Muscle of back (tissue), 11 donors: Measurements from ENCODE around the gene DACT2. TPM values are rescaled to one million over a fixed set of nuclear protein-coding genes. Genes with fewer than 3 reads are reported as not detected.

ENCODE experiments used
- DNase-seq, 3 donors: peaks; one replicate each; pipeline versions ENCODE4 v3.0.0 to v3.0.0-alpha.2; 2013
- polyA plus RNA-seq, 10 donors: library from polyadenylated mRNA; unstranded; fragments of 120-200 nt; gene quantifications; one replicate each; pipeline ENCODE4 v1.2.1, GENCODE V29; 2013; ENCODE audit not compliant: insufficient read length in 10 of 10

DACT2 gene
- polyA plus RNA-seq, 10 donors, result 0.72 to 4.1 (median 1.5) TPM

DNA sequence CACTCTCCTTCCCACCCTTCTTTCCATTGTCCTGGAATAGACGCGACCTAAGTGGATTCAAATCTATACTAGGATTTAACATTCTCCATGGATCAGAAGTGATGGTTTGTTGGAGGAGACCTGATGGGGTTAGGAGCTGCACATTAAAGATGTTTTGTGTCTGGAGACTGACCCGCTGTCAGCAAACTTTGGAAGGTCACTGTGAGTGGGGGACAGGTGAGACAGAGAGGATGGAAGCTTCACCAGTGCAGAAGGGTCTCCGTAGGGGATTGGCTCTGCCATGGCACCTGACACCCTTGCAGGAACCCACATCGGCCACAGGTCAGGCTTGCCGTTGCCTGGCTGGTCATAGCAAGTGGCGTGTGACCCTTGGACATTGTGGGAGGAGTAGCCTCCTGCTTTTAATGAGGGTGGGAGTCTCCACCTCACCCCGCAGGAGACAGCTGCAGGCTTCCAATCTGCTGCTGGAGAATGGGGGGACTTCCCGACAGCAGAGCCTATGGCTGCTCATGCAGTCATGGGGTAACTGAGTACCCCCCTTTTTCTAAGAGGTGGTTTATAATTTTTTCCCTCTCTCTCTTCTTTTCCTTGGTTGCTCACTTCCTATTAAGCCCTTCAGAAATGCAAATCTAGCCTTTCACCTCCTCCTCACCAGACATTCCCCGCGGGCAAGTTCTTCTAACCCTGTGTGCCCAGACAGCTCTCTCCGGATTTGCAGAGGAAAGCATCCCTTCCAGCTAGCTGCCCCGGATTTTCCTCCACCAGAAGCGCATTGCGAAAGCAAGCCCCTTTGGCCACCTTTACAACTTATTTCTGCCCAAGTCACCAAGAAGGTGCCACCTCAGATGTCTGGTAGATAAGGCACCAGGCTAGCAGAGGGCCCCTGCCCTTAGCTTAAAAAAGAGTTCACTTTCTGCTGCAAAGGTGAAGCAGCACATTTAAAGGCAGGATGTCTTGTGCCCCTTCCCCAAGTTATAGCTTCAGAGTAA is 53.5 kb downstream of the DACT2 start:
- no peak for DNase-seq

DNA sequence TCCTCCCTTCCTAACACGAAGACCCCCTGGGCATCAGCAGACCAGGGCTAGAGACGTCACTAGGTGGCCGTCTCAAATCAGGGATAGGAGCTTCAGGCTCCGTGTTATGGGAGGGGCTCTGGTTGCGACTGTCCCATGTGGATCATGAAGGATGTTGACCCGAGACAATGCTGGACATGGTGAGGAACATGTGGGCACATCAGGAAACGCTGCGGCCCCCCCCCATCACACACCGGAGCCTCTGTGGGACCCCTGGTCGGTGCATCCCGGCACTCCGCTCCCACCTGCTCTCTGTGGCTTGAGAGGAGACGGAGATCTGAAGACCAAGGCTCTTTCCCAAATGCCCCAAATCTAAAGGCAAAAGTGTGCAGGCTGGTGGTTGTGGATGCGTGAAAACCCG is 54.2 kb downstream of the DACT2 start:
- no peak for DNase-seq

DNA sequence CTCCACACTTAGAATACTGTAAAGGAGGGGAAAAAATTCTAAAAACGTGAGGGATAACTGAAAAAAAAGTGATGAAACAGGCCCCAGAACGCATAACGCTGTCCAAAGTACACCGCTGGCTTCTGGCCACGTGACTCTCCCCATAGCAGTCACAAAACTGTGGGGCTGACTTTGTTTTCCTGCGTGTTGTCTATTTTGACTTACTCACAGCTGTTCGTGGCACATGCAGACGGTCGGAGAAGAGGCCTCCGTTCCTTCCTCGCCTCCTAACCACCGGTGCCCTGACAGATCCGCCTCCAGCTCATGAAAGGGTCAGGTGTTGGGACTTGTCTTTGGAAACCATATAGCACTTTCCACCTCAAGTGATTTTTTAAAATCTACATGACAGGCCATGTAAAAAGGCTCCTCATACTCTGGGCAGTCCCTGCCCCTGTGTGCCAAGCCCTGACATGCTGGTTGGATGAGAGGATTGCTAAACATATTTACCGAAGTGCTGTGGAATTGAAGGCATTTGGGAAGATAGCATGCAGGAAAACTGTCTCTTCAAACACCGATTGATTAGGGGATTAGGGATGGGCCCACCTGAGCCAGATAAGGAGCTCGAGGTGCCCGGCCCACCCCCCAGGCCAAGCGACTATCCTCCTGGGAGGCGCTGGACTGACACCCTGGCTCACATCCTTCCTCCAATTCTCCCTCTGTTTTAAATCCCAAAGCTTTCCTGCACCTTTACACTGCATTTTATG is 54.8 kb downstream of the DACT2 start:
- peak; percentile 26 to 73 (median 60) for DNase-seq

DNA sequence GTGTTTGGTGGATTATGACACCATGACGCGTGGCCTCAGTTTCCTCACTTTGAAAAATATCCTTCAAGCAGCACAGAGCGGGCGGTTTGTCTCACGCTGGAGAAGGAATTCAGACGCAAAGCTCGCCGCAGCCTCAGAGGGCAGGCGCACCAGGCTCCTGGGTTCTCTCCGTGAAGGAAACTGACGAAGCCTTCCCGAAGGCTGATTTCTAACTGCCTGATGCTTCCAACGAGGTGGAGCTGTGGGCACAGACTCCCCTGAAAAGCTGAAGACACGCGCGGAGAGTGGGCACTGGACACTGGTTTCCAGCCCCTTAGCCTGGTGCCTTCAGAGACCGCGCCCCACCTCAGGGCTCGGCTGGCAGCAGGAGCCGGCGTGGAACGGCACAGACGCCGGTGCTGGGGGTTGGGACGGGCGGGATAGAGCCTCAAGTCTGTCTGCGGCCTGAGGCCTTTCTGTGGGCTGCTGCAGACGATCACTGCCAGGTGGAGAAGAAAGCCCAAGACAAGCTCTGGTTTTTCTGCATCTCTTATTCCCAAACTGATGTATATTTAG is 56.1 kb downstream of the DACT2 start:
- DNase-seq, result no peak

DNA sequence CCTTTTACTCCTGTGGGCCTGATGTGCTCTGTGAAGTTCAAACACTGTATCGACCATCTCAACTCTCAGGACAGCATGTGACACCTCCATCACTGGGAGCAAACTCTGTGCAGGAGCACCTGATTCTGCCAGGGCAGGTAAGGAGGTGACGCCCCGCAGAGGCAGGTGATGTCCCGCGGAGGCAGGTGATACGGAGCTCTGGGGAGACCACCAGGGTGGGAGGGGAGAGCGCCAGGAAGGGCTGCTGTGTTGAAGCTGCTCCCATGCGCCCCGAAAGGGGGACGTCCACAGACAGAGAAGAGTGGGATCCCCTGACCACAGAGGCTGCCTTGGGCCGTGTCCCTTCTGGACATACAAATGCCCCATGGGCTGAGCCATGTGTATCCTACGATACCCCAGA is 58.3 kb downstream of the DACT2 start:
- DNase-seq, result no peak

DNA sequence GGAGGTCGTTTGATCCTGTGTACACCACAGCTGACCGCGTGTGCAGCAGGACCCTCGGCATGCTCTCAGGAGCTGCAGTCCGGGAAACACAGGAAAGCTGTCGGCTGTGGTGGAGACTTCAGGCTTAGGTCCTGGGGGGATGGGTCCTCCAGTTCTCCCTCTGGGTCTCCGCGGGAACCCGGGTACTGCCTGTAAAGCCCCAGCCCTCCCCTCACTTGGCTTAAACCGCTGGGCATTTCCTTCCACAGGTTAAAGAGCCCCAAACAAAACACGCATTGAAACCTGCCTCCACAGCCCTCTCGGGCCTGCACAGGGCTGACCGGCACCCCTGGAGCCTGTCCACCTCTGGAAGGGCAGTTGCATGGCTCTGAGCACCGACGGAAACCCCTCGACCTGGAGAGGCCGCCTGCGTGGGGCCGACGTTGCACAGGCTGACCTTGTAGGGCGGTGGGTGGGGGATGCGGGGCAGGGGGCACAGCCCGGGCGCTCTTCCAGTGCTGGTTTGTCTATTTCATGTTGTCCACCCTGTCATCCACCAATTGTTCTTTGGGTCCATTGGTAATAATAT is 59.1 kb downstream of the DACT2 start:
- DNase-seq, result no peak

DNA sequence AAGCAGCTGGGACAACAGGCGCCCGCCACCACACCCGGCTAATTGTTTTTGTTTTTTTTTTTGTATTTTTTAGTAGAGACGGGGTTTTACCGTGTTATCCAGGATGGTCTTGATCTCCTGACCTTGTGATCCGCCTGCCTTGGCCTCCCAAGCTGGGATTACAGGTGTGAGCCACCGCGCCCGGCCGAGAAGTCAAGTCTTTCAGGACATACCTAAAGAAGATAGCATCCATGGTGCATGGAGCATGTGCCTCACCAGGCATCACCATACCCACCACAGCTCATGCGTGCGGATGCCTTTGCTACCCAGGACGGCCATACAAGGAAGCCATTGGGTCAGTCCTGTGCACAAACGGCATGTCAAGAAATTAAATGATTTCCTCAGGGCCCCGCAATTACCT is 60.8 kb downstream of the DACT2 start:
- DNase-seq, result no peak

DNA sequence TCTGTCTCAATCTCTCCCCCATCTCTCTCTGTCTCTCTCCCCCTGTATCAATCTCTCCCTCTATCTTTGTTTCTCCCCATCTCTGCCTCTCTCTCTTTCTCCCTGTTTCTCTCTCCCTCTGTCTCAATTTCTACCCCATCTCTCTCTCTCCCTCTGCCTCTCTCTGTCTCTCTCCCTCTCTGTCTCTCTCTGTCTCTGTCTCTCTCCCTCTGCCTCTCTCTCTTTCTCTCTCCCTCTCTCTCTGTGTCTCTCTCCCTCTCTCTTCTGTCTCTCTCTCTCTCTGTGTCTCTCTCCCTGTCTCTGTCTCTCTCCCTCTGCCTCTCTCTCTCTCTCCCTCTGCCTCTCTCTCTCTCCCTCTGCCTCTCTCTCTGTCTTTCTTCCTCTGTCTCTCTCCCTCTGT is 62.6 kb downstream of the DACT2 start:
- no peak for DNase-seq

Other genes with a start within 250 kb of the DACT2 start
- under 1 TPM; 0.09 to 0.55 (median 0.22) TPM for gene FRMD1, start 240.6 kb downstream of the DACT2 start, polyA plus RNA-seq
- gene SMOC2, start 121.4 kb upstream of the DACT2 start, polyA plus RNA-seq, result 100 to 1,000 TPM in 4 of 10 donors, 10 to 100 TPM in 6; 47.6 to 154 (median 91.1) TPM